GM12878 (cell line): ENCODE results near the gene NDUFB4. TPM values are rescaled to one million over a fixed set of nuclear protein-coding genes. Genes with fewer than 3 reads are reported as not detected.
A peak's percentile ranks its signal among the peaks of the same experiment; 100 is the strongest.

Experiments used
- ATF7 ChIP-seq: fragments of 450-650 bp; IDR thresholded peaks from 2 replicates; pipeline ENCODE4 v1.6.1; 2016; ENCODE audit warnings: low read depth, mild to moderate bottlenecking
- BACH1 ChIP-seq: fragments of 450-650 bp; IDR thresholded peaks from 2 replicates; pipeline ENCODE4 v1.6.1; 2017; ENCODE audit warnings: mild to moderate bottlenecking, borderline replicate concordance
- CBX3 ChIP-seq: fragments of 200-600 bp; sonication (generic); IDR thresholded peaks from 2 replicates; pipeline ENCODE4 v1.6.1; 2016; ENCODE audit warnings: low read depth, borderline replicate concordance
- CHD1 ChIP-seq: IDR thresholded peaks from 2 replicates; pipeline ENCODE4 v1.6.1; 2012; ENCODE audit warnings: low read depth, low read length, improper control_type of control experiment
- CREB1 ChIP-seq: IDR thresholded peaks from 2 replicates; pipeline ENCODE4 v1.6.1; 2012; ENCODE audit warnings: low read depth, mild to moderate bottlenecking, inconsistent platforms
- EGR1 ChIP-seq, 2 experiments: IDR thresholded peaks; 1 replicate in 1 of 2; 2 replicates in 1 of 2; pipeline ENCODE4 v1.6.1; 2011 to 2012; ENCODE audit warnings: low read depth in 2 of 2, low read length in 2 of 2, borderline replicate concordance in 1 of 2, mild to moderate bottlenecking in 1 of 2, moderate library complexity in 1 of 2
- EP300 ChIP-seq, 2 experiments: fragments of 150-350 bp in 1 of 2; IDR thresholded peaks; 2 replicates each; pipeline ENCODE4 v1.6.1; 2011 to 2012; ENCODE audit warnings: low read depth in 2 of 2, low read length in 2 of 2, borderline replicate concordance in 1 of 2, improper control_type of control experiment in 1 of 2, inconsistent platforms in 1 of 2; ENCODE audit not compliant: control insufficient read depth in 1 of 2
- HDAC2 ChIP-seq: fragments of 200-600 bp; sonication (generic); IDR thresholded peaks from 2 replicates; pipeline ENCODE4 v1.6.1; 2017
- KLF5 ChIP-seq: fragments of 450-650 bp; IDR thresholded peaks from 2 replicates; pipeline ENCODE4 v1.6.1; 2014; ENCODE audit warnings: mild to moderate bottlenecking; ENCODE audit not compliant: partially characterized antibody
- NBN ChIP-seq: fragments of 450-650 bp; IDR thresholded peaks from 2 replicates; pipeline ENCODE4 v1.6.1; 2016
- PAX5 ChIP-seq: IDR thresholded peaks from 2 replicates; pipeline ENCODE4 v1.6.1; 2011; ENCODE audit warnings: low read depth, low read length, borderline replicate concordance
- SIX5 ChIP-seq: IDR thresholded peaks from 2 replicates; pipeline ENCODE4 v1.6.1; 2011; ENCODE audit warnings: mild to moderate bottlenecking, low read depth, low read length, moderate library complexity; ENCODE audit not compliant: severe bottlenecking
- SMAD1 ChIP-seq: fragments of 450-650 bp; IDR thresholded peaks from 2 replicates; pipeline ENCODE4 v1.6.1; 2018; ENCODE audit warnings: mild to moderate bottlenecking, low read depth; ENCODE audit not compliant: partially characterized antibody
- SMAD5 ChIP-seq: IDR thresholded peaks from 2 replicates; pipeline ENCODE4 v1.6.1; 2016; ENCODE audit warnings: antibody characterized with exemption, low read depth
- SMARCA5 ChIP-seq: fragments of 450-650 bp; IDR thresholded peaks from 2 replicates; pipeline ENCODE4 v1.6.1; 2017; ENCODE audit warnings: mild to moderate bottlenecking
- SPI1 ChIP-seq: IDR thresholded peaks from 2 replicates; pipeline ENCODE4 v1.6.1; 2011; ENCODE audit warnings: low read depth, mild to moderate bottlenecking, low read length, moderate library complexity, borderline replicate concordance; ENCODE audit not compliant: insufficient read depth
- YBX1 ChIP-seq: fragments of 450-650 bp; IDR thresholded peaks from 2 replicates; pipeline ENCODE4 v1.6.1; 2016; ENCODE audit warnings: antibody characterized with exemption
- ZNF207 ChIP-seq: fragments of 450-650 bp; IDR thresholded peaks from 2 replicates; pipeline ENCODE4 v1.6.1; 2014; ENCODE audit warnings: antibody characterized with exemption, mild to moderate bottlenecking, borderline replicate concordance
- ZNF622 ChIP-seq: fragments of 450-650 bp; IDR thresholded peaks from 2 replicates; pipeline ENCODE4 v1.6.1; 2017; ENCODE audit warnings: mild to moderate bottlenecking, inconsistent platforms
- polyA plus RNA-seq, 11 experiments: library from polyadenylated mRNA; depleted of rRNA in 4 of 11; unstranded in 6 of 11; stranded (reverse) in 5 of 11; fragments of >200 nt; fragmentation: Nextera tagmentation in 4 of 11; fragmentation: Illumina TruSeq in 1 of 11; extraction: Ambion mirVana in 4 of 11; extraction: Trizol in 1 of 11; gene quantifications; 1 replicate in 1 of 11; 2 replicates in 10 of 11; pipeline versions ENCODE4 v1.2.1 to v1.2.3, GENCODE V29; 2011 to 2016; ENCODE audit warnings: inconsistent platforms in 2 of 11, missing spikeins in 2 of 11, low read depth in 1 of 11
- total RNA-seq, 4 experiments: library from RNA; depleted of rRNA in 3 of 4; stranded (reverse); fragments of >200 nt in 3 of 4; fragmentation: Illumina TruSeq in 1 of 4; extraction: Trizol in 1 of 4; gene quantifications; 2 replicates each; pipeline versions ENCODE4 v1.2.1 to v1.2.3, GENCODE V29; 2013 to 2021
- TF ChIP-seq, protein P1 (sequence below): fragments of 450-650 bp; formaldehyde crosslinking; IDR thresholded peaks from 2 replicates; pipeline ENCODE4 v1.4.0; 2020; ENCODE audit warnings: mild to moderate bottlenecking, moderate library complexity
- TF ChIP-seq, protein P2 (sequence below): fragments of 450-650 bp; IDR thresholded peaks from 2 replicates; pipeline ENCODE4 v1.6.1; 2014; ENCODE audit warnings: mild to moderate bottlenecking
- TF ChIP-seq, protein P3 (sequence below): fragments of 450-650 bp; IDR thresholded peaks from 2 replicates; pipeline ENCODE4 v1.6.1; 2016; ENCODE audit warnings: mild to moderate bottlenecking
- TF ChIP-seq, protein P4 (sequence below): fragments of 450-650 bp; IDR thresholded peaks from 2 replicates; pipeline ENCODE4 v1.6.1; 2016; ENCODE audit warnings: mild to moderate bottlenecking
- TF ChIP-seq, protein P5 (sequence below): IDR thresholded peaks from 2 replicates; pipeline ENCODE4 v1.6.1; 2012; ENCODE audit warnings: low read length, inconsistent platforms

NDUFB4 gene
- total and polyA plus RNA-seq, 10 of the 15 experiments (the other 5 are each of a cell fraction or from before 2014, with no cell fraction given), result 155 to 864 (median 387) TPM

DNA sequence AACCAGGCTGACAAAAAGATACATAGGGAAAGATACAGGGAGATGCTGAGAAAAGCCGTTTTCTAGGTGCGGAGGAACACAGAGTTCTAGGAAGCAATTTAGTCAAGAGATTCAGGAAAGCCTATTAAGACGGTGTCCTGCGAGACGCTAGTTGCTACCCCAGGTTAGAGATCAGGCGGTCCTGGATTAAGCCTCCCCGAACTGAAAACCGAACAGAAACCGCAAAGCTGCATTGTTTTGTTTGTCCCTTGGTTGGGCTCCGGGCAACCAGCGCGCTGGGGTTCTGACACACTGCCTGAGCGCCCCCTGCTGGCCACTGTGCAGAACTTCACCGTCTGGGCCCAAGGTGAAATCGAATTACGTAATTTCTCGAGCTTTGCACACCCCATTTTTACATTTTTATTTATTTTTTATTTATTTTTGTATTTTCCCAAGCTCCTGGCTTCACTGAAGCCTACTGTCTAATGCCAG lies 37.3 kb upstream of the NDUFB4 start (continued):
- TF ChIP-seq PAX5 (no peak), SMAD5 (no peak), YBX1 (no peak), BACH1 (no peak), SIX5 (no peak), HDAC2 (no peak), ZNF207 (peak; percentile 58; the same call in 1 of the 2 replicates), CREB1 (peak; percentile 29; the same call in 1 of the 2 replicates), ZNF622 (no peak), CHD1 (no peak), SPI1 (no peak), EGR1 (IDR thresholded peaks at IDR 0.05; ENCODE audit: borderline replicate concordance in 1 of 2, low read depth in 2 of 2, low read length in 2 of 2) (no peak), SMARCA5 (no peak), ATF7 (peak; percentile 97), CBX3 (no peak), EP300 (IDR thresholded peaks at IDR 0.05; ENCODE audit: borderline replicate concordance in 1 of 2, control insufficient read depth in 1 of 2, low read depth in 2 of 2, low read length in 2 of 2) (peak in 1 of 2 experiments; percentile 43; a peak in 1 of 4 replicates), SMAD1 (no peak), NBN (peak; percentile 32; the same call in 1 of the 2 replicates), KLF5 (no peak)
- TF ChIP-seq, protein P1, sequence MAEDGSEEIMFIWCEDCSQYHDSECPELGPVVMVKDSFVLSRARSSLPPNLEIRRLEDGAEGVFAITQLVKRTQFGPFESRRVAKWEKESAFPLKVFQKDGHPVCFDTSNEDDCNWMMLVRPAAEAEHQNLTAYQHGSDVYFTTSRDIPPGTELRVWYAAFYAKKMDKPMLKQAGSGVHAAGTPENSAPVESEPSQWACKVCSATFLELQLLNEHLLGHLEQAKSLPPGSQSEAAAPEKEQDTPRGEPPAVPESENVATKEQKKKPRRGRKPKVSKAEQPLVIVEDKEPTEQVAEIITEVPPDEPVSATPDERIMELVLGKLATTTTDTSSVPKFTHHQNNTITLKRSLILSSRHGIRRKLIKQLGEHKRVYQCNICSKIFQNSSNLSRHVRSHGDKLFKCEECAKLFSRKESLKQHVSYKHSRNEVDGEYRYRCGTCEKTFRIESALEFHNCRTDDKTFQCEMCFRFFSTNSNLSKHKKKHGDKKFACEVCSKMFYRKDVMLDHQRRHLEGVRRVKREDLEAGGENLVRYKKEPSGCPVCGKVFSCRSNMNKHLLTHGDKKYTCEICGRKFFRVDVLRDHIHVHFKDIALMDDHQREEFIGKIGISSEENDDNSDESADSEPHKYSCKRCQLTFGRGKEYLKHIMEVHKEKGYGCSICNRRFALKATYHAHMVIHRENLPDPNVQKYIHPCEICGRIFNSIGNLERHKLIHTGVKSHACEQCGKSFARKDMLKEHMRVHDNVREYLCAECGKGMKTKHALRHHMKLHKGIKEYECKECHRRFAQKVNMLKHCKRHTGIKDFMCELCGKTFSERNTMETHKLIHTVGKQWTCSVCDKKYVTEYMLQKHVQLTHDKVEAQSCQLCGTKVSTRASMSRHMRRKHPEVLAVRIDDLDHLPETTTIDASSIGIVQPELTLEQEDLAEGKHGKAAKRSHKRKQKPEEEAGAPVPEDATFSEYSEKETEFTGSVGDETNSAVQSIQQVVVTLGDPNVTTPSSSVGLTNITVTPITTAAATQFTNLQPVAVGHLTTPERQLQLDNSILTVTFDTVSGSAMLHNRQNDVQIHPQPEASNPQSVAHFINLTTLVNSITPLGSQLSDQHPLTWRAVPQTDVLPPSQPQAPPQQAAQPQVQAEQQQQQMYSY (CRISPR knock-in tag), result no peak
- TF ChIP-seq, protein P2, sequence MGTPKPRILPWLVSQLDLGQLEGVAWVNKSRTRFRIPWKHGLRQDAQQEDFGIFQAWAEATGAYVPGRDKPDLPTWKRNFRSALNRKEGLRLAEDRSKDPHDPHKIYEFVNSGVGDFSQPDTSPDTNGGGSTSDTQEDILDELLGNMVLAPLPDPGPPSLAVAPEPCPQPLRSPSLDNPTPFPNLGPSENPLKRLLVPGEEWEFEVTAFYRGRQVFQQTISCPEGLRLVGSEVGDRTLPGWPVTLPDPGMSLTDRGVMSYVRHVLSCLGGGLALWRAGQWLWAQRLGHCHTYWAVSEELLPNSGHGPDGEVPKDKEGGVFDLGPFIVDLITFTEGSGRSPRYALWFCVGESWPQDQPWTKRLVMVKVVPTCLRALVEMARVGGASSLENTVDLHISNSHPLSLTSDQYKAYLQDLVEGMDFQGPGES, result no peak
- TF ChIP-seq, protein P3, sequence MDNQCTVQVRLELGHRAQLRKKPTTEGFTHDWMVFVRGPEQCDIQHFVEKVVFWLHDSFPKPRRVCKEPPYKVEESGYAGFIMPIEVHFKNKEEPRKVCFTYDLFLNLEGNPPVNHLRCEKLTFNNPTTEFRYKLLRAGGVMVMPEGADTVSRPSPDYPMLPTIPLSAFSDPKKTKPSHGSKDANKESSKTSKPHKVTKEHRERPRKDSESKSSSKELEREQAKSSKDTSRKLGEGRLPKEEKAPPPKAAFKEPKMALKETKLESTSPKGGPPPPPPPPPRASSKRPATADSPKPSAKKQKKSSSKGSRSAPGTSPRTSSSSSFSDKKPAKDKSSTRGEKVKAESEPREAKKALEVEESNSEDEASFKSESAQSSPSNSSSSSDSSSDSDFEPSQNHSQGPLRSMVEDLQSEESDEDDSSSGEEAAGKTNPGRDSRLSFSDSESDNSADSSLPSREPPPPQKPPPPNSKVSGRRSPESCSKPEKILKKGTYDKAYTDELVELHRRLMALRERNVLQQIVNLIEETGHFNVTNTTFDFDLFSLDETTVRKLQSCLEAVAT, result peak; percentile 75
- TF ChIP-seq, protein P4, sequence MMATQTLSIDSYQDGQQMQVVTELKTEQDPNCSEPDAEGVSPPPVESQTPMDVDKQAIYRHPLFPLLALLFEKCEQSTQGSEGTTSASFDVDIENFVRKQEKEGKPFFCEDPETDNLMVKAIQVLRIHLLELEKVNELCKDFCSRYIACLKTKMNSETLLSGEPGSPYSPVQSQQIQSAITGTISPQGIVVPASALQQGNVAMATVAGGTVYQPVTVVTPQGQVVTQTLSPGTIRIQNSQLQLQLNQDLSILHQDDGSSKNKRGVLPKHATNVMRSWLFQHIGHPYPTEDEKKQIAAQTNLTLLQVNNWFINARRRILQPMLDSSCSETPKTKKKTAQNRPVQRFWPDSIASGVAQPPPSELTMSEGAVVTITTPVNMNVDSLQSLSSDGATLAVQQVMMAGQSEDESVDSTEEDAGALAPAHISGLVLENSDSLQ, result no peak
- TF ChIP-seq, protein P5, sequence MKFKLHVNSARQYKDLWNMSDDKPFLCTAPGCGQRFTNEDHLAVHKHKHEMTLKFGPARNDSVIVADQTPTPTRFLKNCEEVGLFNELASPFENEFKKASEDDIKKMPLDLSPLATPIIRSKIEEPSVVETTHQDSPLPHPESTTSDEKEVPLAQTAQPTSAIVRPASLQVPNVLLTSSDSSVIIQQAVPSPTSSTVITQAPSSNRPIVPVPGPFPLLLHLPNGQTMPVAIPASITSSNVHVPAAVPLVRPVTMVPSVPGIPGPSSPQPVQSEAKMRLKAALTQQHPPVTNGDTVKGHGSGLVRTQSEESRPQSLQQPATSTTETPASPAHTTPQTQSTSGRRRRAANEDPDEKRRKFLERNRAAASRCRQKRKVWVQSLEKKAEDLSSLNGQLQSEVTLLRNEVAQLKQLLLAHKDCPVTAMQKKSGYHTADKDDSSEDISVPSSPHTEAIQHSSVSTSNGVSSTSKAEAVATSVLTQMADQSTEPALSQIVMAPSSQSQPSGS, result peak; percentile 84
